GM12878 (cell line): ENCODE measurements around the gene RALGPS2. TPM values are rescaled to one million over a fixed set of nuclear protein-coding genes. Genes with fewer than 3 reads are reported as not detected.

ENCODE experiments used
- ATAC-seq: fragments of 200-7000 bp; cut with Tn5 transposase; 3 replicates; pipeline ENCODE4 v1.9.1; 2020; ENCODE audit warnings: mild to moderate bottlenecking, moderate library complexity
- BruUV-seq: library from RNA; stranded (reverse); fragments of 400-500 nt; replicated peaks from 2 replicates; lab custom pipeline; 2021; lab: Mats Ljungman, UMichigan
- CTCF ChIA-PET: fragments of 300-600 bp; sonication (Branson Sonifier 250); formaldehyde crosslinking; extraction: SDS; loops from one replicate; lab custom pipeline; 2021; ENCODE audit warnings: inconsistent platforms; lab: Yijun Ruan, JAX
- POLR2A ChIA-PET: fragments of 350-600 bp; formaldehyde crosslinking; extraction: SDS; loops from one replicate; lab custom pipeline; 2021; ENCODE audit warnings: inconsistent platforms; lab: Charles Lee
- RAD21 ChIA-PET: fragments of 300-600 bp; sonication (Branson Sonifier 250); formaldehyde crosslinking; loops from one replicate; lab custom pipeline; 2023; ENCODE audit warnings: antibody characterized with exemption; ENCODE audit not compliant: unreplicated experiment; lab: Charles Lee
- SMC1A ChIA-PET: fragments of 300-600 bp; sonication (Branson Sonifier 250); formaldehyde crosslinking; loops from one replicate; lab custom pipeline; 2023; ENCODE audit not compliant: unreplicated experiment, uncharacterized antibody; lab: Charles Lee
- DNase-seq: peaks from one replicate; pipeline ENCODE4 v3.0.0-alpha.2; 2011; ENCODE audit warnings: low read depth, low spot score
- FAIRE-seq: peaks from 3 replicates; lab custom pipeline; 2011; peaks lifted over from hg19 to GRCh38; lab: Jason Lieb, UNC
- H2AFZ ChIP-seq: 2 replicates; pipeline ENCODE4 v1.6.0; 2011; ENCODE audit warnings: low read depth, low read length, control low read depth; ENCODE audit not compliant: control insufficient read depth
- H3K27ac ChIP-seq: 2 replicates; pipeline ENCODE4 v1.5.1; 2011; ENCODE audit warnings: control low read depth; ENCODE audit not compliant: control insufficient read depth, insufficient read depth
- H3K27me3 ChIP-seq, 2 experiments: replicated peaks in 1 of 2; 2 replicates each; pipeline versions ENCODE4 v1.6.0 to v1.6.1; 2011; ENCODE audit warnings: low read length in 1 of 2; ENCODE audit not compliant: control insufficient read depth in 2 of 2, insufficient read depth in 2 of 2
- H3K36me3 ChIP-seq, 2 experiments: 2 replicates each; pipeline ENCODE4 v1.5.1; 2011; ENCODE audit warnings: low read length in 1 of 2; ENCODE audit not compliant: control insufficient read depth in 2 of 2, insufficient read depth in 2 of 2
- H3K4me1 ChIP-seq: 2 replicates; pipeline ENCODE4 v1.6.1; 2011; ENCODE audit warnings: mild to moderate bottlenecking, low read length, moderate library complexity, mixed read lengths; ENCODE audit not compliant: control insufficient read depth, insufficient read depth
- H3K4me2 ChIP-seq: 2 replicates; pipeline ENCODE4 v1.6.0; 2011; ENCODE audit warnings: control low read depth; ENCODE audit not compliant: control insufficient read depth, insufficient read depth
- H3K4me3 ChIP-seq: fragments of 200-600 bp; sonication (generic); 2 replicates; pipeline ENCODE4 v1.5.1; 2016
- H3K79me2 ChIP-seq: 2 replicates; pipeline ENCODE4 v1.6.0; 2011; ENCODE audit warnings: low read length; ENCODE audit not compliant: control insufficient read depth, insufficient read depth
- H3K9ac ChIP-seq: 2 replicates; pipeline ENCODE4 v1.8.0; 2011; ENCODE audit warnings: low read length, control low read depth, mixed read lengths; ENCODE audit not compliant: control insufficient read depth, insufficient read depth
- H3K9me3 ChIP-seq: replicated peaks from 3 replicates; pipeline ENCODE4 v1.5.1; 2011; ENCODE audit warnings: mild to moderate bottlenecking, low read length; ENCODE audit not compliant: control insufficient read depth, insufficient read depth
- H4K20me1 ChIP-seq: 2 replicates; pipeline ENCODE4 v1.6.0; 2011; ENCODE audit not compliant: control insufficient read depth, insufficient read depth
- ATF7 ChIP-seq: fragments of 450-650 bp; IDR thresholded peaks from 2 replicates; pipeline ENCODE4 v1.6.1; 2016; ENCODE audit warnings: low read depth, mild to moderate bottlenecking
- HCFC1 ChIP-seq: fragments of 150-350 bp; IDR thresholded peaks from 2 replicates; pipeline ENCODE4 v1.6.1; 2014; ENCODE audit warnings: low read length
- LARP7 ChIP-seq: fragments of 450-650 bp; IDR thresholded peaks from 2 replicates; pipeline ENCODE4 v1.6.1; 2017; ENCODE audit warnings: mild to moderate bottlenecking
- MTA2 ChIP-seq: fragments of 450-650 bp; IDR thresholded peaks from 2 replicates; pipeline ENCODE4 v1.6.1; 2016; ENCODE audit warnings: low read depth, mild to moderate bottlenecking, moderate library complexity
- NFYB ChIP-seq: IDR thresholded peaks from 2 replicates; pipeline ENCODE4 v1.6.1; 2011; ENCODE audit warnings: low read depth, mild to moderate bottlenecking, low read length, improper control_type of control experiment, moderate library complexity; ENCODE audit not compliant: insufficient read depth
- NR2C1 ChIP-seq: fragments of 450-650 bp; IDR thresholded peaks from 2 replicates; pipeline ENCODE4 v1.6.1; 2017; ENCODE audit warnings: antibody characterized with exemption, mild to moderate bottlenecking, moderate library complexity
- SKIL ChIP-seq: fragments of 450-650 bp; IDR thresholded peaks from 2 replicates; pipeline ENCODE4 v1.6.1; 2017; ENCODE audit warnings: mild to moderate bottlenecking, low read depth, inconsistent platforms; ENCODE audit not compliant: poor library complexity, severe bottlenecking
- SUZ12 ChIP-seq: fragments of 200-600 bp; sonication (generic); IDR thresholded peaks from one replicate; pipeline ENCODE4 v1.6.1; 2018; ENCODE audit warnings: antibody characterized with exemption, mild to moderate bottlenecking; ENCODE audit not compliant: unreplicated experiment
- whole genome bisulfite sequencing: methylation state at CpG from one replicate; pipeline ENCODE4 v1.1.6; 2016; ENCODE audit warnings: low lambda C conversion rate; ENCODE audit not compliant: insufficient replicate concordance, insufficient coverage; ENCODE audit errors: missing lambda C conversion rate; 5-methylcytosine and 5-hydroxymethylcytosine counted together
- in situ Hi-C: fragments of 300-500 bp; cut with MboI; formaldehyde crosslinking; loops from 9 replicates; pipeline ENCODE4 v1.14.3; 2018; ENCODE audit warnings: mixed read lengths
- intact Hi-C: fragments of 100-400 bp; cut with micrococcal nuclease; formaldehyde crosslinking; loops from one replicate; pipeline ENCODE4 v1.14.2; 2022; ENCODE audit not compliant: unreplicated experiment
- polyA plus RNA-seq, 11 experiments: library from polyadenylated mRNA; depleted of rRNA in 4 of 11; unstranded in 6 of 11; stranded (reverse) in 5 of 11; fragments of >200 nt; fragmentation: Nextera tagmentation in 4 of 11; fragmentation: Illumina TruSeq in 1 of 11; extraction: Ambion mirVana in 4 of 11; extraction: Trizol in 1 of 11; gene quantifications; 1 replicate in 1 of 11; 2 replicates in 10 of 11; pipeline versions ENCODE4 v1.2.1 to v1.2.3, GENCODE V29; 2011 to 2016; ENCODE audit warnings: inconsistent platforms in 2 of 11, missing spikeins in 2 of 11, low read depth in 1 of 11
- total RNA-seq, 4 experiments: library from RNA; depleted of rRNA in 3 of 4; stranded (reverse); fragments of >200 nt in 3 of 4; fragmentation: Illumina TruSeq in 1 of 4; extraction: Trizol in 1 of 4; gene quantifications; 2 replicates each; pipeline versions ENCODE4 v1.2.1 to v1.2.3, GENCODE V29; 2013 to 2021
- TF ChIP-seq, protein P1 (sequence below), 3 experiments: IDR thresholded peaks in 2 of 3; conservative IDR thresholded peaks in 1 of 3; 2 replicates each; pipeline ENCODE4 v1.5.1; 2011; ENCODE audit warnings: low read depth in 3 of 3, low read length in 3 of 3, mild to moderate bottlenecking in 3 of 3, control low read depth in 2 of 3, moderate library complexity in 2 of 3, inconsistent platforms in 1 of 3, mixed read lengths in 1 of 3; ENCODE audit not compliant: control insufficient read depth in 2 of 3, insufficient read depth in 1 of 3; ENCODE audit errors: extremely low read depth in 1 of 3
- TF ChIP-seq, protein P2 (sequence below): fragments of 150-350 bp; IDR thresholded peaks from 2 replicates; pipeline ENCODE4 v1.6.1; 2014; ENCODE audit warnings: mild to moderate bottlenecking, low read depth, low read length

RALGPS2 gene
- total and polyA plus RNA-seq, 10 of the 15 experiments (the other 5 are each of a cell fraction or from before 2014, with no cell fraction given) = 0.08 to 3.7 (median 0.50) TPM

DNA sequence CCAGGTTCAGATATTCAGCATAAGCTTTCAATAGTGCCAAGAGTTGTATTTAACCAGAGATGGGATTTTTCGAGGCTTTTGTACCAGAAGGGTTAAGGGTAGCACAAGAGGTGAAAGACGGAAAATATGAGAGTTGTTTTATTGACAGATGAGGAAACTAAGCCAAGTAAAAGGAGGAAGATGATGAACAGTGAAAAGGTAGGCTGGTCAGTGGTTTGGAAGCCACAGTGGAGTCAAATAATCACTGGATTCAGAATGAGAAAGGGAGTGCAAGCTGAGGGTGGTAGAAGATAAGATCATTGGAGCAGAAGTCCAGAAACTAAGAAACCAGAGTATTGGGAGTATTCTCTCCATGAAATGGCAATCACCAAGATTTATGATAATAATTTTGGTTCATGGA is 100.1 kb downstream of the RALGPS2 start (continued):
- no peak for TF ChIP-seq LARP7
- TF ChIP-seq, protein P1, sequence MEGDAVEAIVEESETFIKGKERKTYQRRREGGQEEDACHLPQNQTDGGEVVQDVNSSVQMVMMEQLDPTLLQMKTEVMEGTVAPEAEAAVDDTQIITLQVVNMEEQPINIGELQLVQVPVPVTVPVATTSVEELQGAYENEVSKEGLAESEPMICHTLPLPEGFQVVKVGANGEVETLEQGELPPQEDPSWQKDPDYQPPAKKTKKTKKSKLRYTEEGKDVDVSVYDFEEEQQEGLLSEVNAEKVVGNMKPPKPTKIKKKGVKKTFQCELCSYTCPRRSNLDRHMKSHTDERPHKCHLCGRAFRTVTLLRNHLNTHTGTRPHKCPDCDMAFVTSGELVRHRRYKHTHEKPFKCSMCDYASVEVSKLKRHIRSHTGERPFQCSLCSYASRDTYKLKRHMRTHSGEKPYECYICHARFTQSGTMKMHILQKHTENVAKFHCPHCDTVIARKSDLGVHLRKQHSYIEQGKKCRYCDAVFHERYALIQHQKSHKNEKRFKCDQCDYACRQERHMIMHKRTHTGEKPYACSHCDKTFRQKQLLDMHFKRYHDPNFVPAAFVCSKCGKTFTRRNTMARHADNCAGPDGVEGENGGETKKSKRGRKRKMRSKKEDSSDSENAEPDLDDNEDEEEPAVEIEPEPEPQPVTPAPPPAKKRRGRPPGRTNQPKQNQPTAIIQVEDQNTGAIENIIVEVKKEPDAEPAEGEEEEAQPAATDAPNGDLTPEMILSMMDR (IDR thresholded peaks at IDR 0.05 in 2 of 3, conservative IDR thresholded peaks at IDR 0.05 in 1 of 3; ENCODE audit: control insufficient read depth in 2 of 3, extremely low read depth in 1 of 3, insufficient read depth in 1 of 3, low read depth in 3 of 3, low read length in 3 of 3) = no peak
- TF ChIP-seq ATF7 = no peak
- no peak for TF ChIP-seq NFYB
- no peak for TF ChIP-seq SKIL
- no peak for TF ChIP-seq NR2C1
- TF ChIP-seq SUZ12 = no peak

- no peak overlapping the region for H3K27ac ChIP-seq
- intact Hi-C loops = no loop called here
These were observed 119.4 kb downstream of the RALGPS2 start for GRCh38 chr1:178844436-178844835.

More at GRCh38 chr1:178844436-178844835, 119.4 kb downstream of the RALGPS2 start:
- ChIA-PET CTCF (no interaction called here), SMC1A (no interaction called here)
- TF ChIP-seq, protein P2, sequence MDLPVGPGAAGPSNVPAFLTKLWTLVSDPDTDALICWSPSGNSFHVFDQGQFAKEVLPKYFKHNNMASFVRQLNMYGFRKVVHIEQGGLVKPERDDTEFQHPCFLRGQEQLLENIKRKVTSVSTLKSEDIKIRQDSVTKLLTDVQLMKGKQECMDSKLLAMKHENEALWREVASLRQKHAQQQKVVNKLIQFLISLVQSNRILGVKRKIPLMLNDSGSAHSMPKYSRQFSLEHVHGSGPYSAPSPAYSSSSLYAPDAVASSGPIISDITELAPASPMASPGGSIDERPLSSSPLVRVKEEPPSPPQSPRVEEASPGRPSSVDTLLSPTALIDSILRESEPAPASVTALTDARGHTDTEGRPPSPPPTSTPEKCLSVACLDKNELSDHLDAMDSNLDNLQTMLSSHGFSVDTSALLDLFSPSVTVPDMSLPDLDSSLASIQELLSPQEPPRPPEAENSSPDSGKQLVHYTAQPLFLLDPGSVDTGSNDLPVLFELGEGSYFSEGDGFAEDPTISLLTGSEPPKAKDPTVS = no peak
- TF ChIP-seq HCFC1 (no peak), MTA2 (no peak)
- TF ChIP-seq, all 136 proteins: peak for 0
- Histone ChIP-seq H3K9ac (no peak overlapping the region), H3K4me3 (no peak overlapping the region), H4K20me1 (no peaks in the 10 kb centered on the region), H3K4me2 (no peak overlapping the region), H3K9me3 (no peaks in the 10 kb centered on the region), H3K27me3 (no peaks in the 10 kb centered on the region), H3K79me2 (no peaks in the 10 kb centered on the region), H2AFZ (no peak overlapping the region), H3K4me1 (no peaks in the 10 kb centered on the region), H3K36me3 (no peaks in the 10 kb centered on the region)
- POLR2A ChIA-PET = no interaction called here
- DNase-seq (no peak), ATAC-seq (no peak), FAIRE-seq (no peak)
- BruUV-seq = no TSS peak
- WGBS = 9% methylated on average over 3 of the region's 3 CpGs
- RAD21 ChIA-PET = no interaction called here
- in situ Hi-C loops = no loop called here
